ENCODE results near the gene MSI2. TPM values are rescaled to one million over a fixed set of nuclear protein-coding genes. Genes with fewer than 3 reads are reported as not detected.

Gene MSI2
- total and polyA plus RNA-seq, 2 experiments from 2014 or later: 18.9 to 41.8 TPM

DNA sequence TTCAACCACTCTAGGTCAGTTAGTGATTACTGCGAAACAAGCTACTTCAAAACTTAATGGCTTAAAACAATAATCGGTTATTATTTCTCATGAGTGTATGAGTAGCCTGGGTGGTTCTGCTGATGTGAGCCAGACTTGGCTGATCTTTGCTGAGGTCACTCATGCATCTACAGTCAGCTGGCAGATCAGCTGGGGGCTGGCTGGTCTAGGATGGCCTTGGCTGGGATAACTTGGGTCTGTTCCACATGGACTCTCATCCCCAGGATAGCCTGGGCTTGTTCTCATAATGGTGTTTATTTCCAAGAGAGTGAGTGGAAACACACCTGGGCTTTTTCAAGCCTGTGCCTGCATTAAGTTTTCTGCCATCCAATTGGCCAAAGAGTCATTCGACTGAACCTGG, 475.7 kb downstream of the MSI2 start (continued):
- TF ChIP-seq, protein P1, sequence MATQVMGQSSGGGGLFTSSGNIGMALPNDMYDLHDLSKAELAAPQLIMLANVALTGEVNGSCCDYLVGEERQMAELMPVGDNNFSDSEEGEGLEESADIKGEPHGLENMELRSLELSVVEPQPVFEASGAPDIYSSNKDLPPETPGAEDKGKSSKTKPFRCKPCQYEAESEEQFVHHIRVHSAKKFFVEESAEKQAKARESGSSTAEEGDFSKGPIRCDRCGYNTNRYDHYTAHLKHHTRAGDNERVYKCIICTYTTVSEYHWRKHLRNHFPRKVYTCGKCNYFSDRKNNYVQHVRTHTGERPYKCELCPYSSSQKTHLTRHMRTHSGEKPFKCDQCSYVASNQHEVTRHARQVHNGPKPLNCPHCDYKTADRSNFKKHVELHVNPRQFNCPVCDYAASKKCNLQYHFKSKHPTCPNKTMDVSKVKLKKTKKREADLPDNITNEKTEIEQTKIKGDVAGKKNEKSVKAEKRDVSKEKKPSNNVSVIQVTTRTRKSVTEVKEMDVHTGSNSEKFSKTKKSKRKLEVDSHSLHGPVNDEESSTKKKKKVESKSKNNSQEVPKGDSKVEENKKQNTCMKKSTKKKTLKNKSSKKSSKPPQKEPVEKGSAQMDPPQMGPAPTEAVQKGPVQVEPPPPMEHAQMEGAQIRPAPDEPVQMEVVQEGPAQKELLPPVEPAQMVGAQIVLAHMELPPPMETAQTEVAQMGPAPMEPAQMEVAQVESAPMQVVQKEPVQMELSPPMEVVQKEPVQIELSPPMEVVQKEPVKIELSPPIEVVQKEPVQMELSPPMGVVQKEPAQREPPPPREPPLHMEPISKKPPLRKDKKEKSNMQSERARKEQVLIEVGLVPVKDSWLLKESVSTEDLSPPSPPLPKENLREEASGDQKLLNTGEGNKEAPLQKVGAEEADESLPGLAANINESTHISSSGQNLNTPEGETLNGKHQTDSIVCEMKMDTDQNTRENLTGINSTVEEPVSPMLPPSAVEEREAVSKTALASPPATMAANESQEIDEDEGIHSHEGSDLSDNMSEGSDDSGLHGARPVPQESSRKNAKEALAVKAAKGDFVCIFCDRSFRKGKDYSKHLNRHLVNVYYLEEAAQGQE (IDR thresholded peaks at IDR 0.05; ENCODE audit: unreplicated experiment): no peak
- TF ChIP-seq ZNF331 (CRISPR knock-in tag; IDR thresholded peaks at IDR 0.05; ENCODE audit: low read depth) (no peak), EZH2phosphoT487 (IDR thresholded peaks at IDR 0.05; ENCODE audit: unreplicated experiment) (no peak)
- TF ChIP-seq, protein P2, sequence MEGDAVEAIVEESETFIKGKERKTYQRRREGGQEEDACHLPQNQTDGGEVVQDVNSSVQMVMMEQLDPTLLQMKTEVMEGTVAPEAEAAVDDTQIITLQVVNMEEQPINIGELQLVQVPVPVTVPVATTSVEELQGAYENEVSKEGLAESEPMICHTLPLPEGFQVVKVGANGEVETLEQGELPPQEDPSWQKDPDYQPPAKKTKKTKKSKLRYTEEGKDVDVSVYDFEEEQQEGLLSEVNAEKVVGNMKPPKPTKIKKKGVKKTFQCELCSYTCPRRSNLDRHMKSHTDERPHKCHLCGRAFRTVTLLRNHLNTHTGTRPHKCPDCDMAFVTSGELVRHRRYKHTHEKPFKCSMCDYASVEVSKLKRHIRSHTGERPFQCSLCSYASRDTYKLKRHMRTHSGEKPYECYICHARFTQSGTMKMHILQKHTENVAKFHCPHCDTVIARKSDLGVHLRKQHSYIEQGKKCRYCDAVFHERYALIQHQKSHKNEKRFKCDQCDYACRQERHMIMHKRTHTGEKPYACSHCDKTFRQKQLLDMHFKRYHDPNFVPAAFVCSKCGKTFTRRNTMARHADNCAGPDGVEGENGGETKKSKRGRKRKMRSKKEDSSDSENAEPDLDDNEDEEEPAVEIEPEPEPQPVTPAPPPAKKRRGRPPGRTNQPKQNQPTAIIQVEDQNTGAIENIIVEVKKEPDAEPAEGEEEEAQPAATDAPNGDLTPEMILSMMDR (conservative IDR thresholded peaks at IDR 0.05; ENCODE audit: low read depth in 2 of 2): no peak

DNA sequence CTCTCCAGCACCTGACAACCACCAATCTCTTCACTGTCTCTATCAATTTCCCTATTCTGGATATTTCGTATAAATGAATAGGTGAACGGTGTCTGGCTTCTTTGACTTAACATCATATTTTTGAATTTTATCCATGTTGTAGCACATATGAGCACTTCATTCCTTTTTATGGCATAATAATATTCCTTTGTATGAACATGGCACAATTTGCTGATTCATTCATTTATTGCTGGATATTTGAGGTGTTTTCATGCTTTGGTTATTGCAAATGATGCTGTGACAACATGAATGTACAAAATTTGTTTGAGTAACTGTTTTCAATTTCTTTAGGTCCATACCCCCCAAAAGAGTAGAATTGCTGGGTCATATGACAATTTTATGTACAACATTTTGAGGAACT, 476.8 kb downstream of the MSI2 start:
- no peaks in the 10 kb centered on the region for H3K36me3 Mint-ChIP-seq (ENCODE audit: low read depth)
- H3K27me3 ChIP-seq (ENCODE audit: insufficient read depth): no peaks in the 10 kb centered on the region
- TF ChIP-seq EZH2phosphoT487 (IDR thresholded peaks at IDR 0.05; ENCODE audit: unreplicated experiment) (no peak), POLR2AphosphoS5 (IDR thresholded peaks at IDR 0.05; ENCODE audit: low read depth) (no peak), STAT1 (IDR thresholded peaks at IDR 0.05; ENCODE audit: unreplicated experiment) (no peak), JUNB (IDR thresholded peaks at IDR 0.05; ENCODE audit: unreplicated experiment) (no peak), NANOG (IDR thresholded peaks at IDR 0.05; ENCODE audit: borderline replicate concordance) (no peak), CREB1 (CRISPR knock-in tag; IDR thresholded peaks at IDR 0.05; ENCODE audit: low read depth) (no peak), EZH2 (IDR thresholded peaks at IDR 0.05; ENCODE audit: low read depth, unreplicated experiment) (no peak), ZNF114 (CRISPR knock-in tag; IDR thresholded peaks at IDR 0.05) (no peak)
- TF ChIP-seq, protein P3, sequence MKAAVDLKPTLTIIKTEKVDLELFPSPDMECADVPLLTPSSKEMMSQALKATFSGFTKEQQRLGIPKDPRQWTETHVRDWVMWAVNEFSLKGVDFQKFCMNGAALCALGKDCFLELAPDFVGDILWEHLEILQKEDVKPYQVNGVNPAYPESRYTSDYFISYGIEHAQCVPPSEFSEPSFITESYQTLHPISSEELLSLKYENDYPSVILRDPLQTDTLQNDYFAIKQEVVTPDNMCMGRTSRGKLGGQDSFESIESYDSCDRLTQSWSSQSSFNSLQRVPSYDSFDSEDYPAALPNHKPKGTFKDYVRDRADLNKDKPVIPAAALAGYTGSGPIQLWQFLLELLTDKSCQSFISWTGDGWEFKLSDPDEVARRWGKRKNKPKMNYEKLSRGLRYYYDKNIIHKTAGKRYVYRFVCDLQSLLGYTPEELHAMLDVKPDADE (IDR thresholded peaks at IDR 0.05): no peak
- TF ChIP-seq, protein P2 (conservative IDR thresholded peaks at IDR 0.05; ENCODE audit: low read depth in 2 of 2): no peak

More for the DNA sequence above, 476.8 kb downstream of the MSI2 start:
- H3K36me3 ChIP-seq (ENCODE audit: insufficient read depth): no peaks in the 10 kb centered on the region
- Mint-ChIP-seq H3K4me1 (no peaks in the 10 kb centered on the region; the same call in 2 of the 3 replicates), H3K4me3 (no peak overlapping the region), H3K9me3 (no peaks in the 10 kb centered on the region), H3K27ac (no peak overlapping the region), H3K27me3 (ENCODE audit: insufficient read depth, low read depth, poor library complexity) (peaks cover 6% of the 10 kb centered on the region)
- no peak for ATAC-seq
- no peaks in the 10 kb centered on the region for H3F3A ChIP-seq (replicated peaks; ENCODE audit: low read depth)
- no peak for DNase-seq (ENCODE audit: low spot score)
- H3K4me1 ChIP-seq (ENCODE audit: insufficient read depth): no peaks in the 10 kb centered on the region
- H3K27ac ChIP-seq (ENCODE audit: low read depth): no peak overlapping the region
- H3K4me2 ChIP-seq: no peak overlapping the region
- no peaks in the 10 kb centered on the region for H3K79me2 ChIP-seq (replicated peaks; ENCODE audit: insufficient read depth)
- no peak overlapping the region for H2AFZ ChIP-seq
- H3K4me3 ChIP-seq: no peak overlapping the region
- no peaks in the 10 kb centered on the region for H4K20me1 ChIP-seq (replicated peaks; ENCODE audit: insufficient read depth)
- H3K9me2 ChIP-seq (ENCODE audit: insufficient read depth): 0 out of 2 replicates have a peak, but pooled peaks cover 3% of the 10 kb centered on the region

Data from GM23338 (cell line).